GM12892 (cell line): ENCODE results near the gene KIAA1671.

ENCODE experiments used
- DNase-seq: peaks from one replicate; pipeline ENCODE4 v3.0.0; 2011; ENCODE audit not compliant: insufficient read length
- FAIRE-seq: peaks from 2 replicates; lab custom pipeline; 2011; peaks lifted over from hg19 to GRCh38; lab: Jason Lieb, UNC
- POLR2A ChIP-seq: IDR thresholded peaks from 2 replicates; pipeline ENCODE4 v1.6.1; 2011; ENCODE audit warnings: low read depth, low read length, control low read depth
- POLR2AphosphoS5 ChIP-seq: IDR thresholded peaks from 2 replicates; pipeline ENCODE4 v1.6.1; 2011; ENCODE audit warnings: low read depth, low read length, control low read depth
- TAF1 ChIP-seq: IDR thresholded peaks from 2 replicates; pipeline ENCODE4 v1.6.1; 2011; ENCODE audit warnings: low read depth, mild to moderate bottlenecking, control low read depth, low read length, borderline replicate concordance

KIAA1671 gene

DNA sequence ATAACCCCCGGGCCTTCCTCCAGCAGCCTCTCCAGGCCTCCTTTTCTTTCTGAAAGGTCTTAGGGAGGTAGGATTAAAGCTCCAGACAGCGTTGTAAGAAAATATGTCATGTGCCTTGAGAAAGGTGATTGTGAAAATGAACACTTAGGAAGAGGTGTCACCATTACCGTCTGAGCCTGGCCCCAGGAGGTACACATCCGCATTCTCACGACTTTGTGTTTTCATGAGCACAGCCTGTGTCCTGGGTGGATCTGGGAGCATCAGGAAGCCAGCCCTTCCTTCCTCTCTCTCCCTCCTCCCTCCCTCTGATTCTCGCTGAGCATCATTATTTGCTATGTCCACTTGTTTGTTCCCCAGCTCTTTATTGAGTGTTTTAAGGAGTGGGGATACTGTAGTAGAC, 142.1 kb downstream of the KIAA1671 start:
- DNase-seq, result no peak
- TF ChIP-seq TAF1 (no peak), POLR2AphosphoS5 (no peak), POLR2A (no peak)
- no peak for FAIRE-seq

DNA sequence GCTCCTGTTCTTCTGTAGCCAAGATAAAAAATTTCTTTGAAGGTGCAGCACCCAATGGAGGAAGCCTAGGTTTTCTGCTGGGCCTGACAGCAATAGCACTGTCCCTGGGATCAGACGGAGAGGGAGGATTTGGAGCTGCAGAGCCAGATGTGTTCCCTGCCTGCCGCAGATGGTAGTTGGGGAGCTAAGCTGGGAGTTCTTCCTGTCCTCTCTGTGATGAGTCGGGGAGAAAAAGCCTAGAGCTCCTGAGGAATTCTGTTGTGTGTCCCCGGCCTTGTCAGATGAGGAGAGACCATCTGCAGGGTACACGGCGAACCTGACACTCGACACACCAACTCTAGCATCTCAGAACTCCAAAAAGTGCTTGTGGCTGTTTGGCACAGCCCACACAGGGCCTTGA, 143.4 kb downstream of the KIAA1671 start:
- TF ChIP-seq TAF1 (no peak), POLR2A (no peak), POLR2AphosphoS5 (no peak)
- FAIRE-seq (no peak), DNase-seq (no peak)

DNA sequence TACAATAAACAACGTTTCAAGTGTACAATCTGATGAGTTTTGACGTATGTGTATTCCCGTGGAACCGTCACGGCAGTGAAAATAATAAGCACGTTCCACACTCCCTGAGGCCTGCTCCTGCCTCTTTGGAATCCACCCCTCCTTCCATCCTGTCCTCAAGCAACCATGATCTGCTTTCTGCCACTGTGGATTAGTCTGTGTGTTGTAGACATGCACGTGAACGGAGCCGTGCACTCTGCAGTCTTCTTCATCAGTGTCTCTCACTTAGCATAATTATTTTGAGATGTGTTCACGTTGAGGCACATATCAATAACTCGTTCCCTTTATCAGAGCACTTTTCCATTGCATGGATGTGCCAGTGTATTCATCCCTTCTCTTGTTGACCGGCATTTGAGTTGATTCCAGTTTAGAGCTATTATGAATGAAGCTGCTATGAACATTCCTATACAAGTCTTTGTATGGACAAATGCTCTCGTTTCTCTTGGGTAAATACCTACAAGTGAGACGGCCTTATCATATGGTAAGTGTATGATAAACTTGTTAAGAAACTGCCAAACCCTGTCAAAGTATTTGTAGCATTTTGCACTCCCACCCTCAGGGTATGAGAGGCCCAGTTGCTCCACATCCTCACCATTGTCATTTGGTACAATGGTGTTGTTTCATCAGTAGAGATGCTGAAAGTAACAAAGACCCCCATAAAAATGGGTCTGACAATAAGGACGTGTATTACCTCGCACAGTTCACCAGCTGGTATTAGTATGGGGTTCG, 144.3 kb downstream of the KIAA1671 start:
- DNase-seq (no peak), FAIRE-seq (no peak)
- TF ChIP-seq POLR2AphosphoS5, result no peak
- TF ChIP-seq POLR2A, result no peak
- no peak for TF ChIP-seq TAF1

DNA sequence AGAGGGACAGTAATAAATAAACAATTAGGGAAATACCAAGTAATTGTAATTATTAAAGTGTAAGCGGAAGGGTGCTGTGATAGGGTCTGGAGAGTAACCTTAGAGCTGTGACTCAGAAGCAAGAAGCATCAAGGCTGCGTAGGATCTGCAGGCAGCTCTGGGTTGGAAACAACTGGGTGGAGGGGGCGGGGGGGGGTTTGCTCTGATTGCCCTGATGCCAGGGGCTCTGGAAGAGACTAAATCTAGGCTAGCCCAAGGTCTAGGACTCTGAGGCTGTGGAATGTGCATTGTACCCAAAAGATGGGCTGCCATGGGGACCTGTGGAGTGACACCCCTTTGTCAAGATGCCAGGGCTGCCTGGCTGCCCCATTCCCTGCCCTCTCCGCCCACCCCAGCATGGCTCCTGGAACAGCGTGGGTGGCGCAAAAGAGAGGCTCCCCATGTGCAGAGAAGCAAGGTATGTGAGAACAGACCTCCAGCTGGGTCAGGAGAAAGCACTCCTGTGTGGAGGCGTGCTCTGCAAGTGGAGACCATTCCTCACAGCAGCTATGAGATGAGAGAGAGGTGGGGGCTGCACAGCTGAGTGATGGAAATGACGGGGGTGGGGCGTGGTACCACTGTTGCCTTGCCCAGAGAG, 146.0 kb downstream of the KIAA1671 start:
- FAIRE-seq, result no peak
- TF ChIP-seq POLR2A (no peak), TAF1 (no peak)
- no peak for DNase-seq

DNA sequence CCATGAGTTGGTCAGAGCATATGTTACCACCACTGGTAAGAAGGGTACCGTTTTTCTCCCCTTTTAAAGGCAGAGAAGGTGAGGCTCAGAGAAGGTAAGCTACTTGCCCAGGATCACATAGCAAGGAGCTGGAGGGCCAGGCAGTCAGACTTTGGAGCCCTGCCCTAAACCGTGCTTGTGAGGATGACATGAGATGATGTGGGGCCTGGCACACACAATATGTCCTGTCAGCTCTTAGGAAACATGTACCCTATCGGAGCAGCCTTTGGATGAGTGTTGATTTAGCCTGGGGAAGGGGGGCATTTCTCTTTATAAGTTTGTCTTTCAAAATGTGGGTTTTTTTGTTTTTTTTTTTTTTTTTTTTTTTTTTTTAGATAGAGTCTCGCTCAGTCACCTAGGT, 146.7 kb downstream of the KIAA1671 start:
- no peak for DNase-seq
- no peak for FAIRE-seq
- TF ChIP-seq TAF1 (no peak), POLR2AphosphoS5 (no peak), POLR2A (no peak)

DNA sequence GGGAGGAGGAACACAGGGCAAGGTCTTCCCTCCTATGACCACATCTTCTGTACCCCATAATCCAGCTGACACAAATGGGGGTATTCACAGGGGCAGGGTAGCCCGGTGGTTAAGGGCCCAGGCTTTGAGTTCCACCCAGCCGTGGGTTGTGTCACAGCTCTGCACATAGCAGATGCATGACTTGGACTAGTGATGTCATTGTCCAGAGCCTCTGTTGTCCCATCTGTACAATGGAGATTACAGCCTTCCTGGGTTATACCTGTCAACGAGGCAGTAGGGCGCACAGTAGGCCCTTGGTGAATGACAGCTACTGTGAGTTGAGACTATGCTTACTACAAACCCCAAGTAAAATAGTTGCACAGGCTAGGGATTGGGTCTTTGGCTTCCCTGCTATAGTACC, 147.9 kb downstream of the KIAA1671 start:
- no peak for FAIRE-seq
- DNase-seq, result no peak
- TF ChIP-seq TAF1, result no peak

DNA sequence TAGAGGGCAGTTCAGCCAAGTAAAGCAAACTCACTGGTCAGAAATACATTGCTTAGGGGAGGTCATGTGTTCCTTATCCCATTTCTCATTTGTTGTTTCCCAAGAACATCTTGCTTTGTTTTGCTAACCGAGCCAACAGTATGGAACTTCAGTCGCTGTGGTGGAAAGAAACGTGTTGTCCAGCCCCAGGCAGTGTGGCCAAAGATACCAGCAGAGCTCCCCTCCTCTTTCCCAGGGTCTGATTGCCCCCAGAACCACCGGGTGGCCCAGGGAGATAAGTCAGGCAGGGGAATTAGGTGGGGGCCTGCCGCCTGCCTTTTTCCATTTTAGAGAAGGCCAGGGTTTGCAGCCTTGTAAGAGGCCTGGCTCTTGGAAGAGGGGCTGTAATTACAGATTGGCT, 148.4 kb downstream of the KIAA1671 start:
- no peak for FAIRE-seq
- TF ChIP-seq TAF1 (no peak), POLR2A (no peak), POLR2AphosphoS5 (no peak)
- DNase-seq, result no peak

DNA sequence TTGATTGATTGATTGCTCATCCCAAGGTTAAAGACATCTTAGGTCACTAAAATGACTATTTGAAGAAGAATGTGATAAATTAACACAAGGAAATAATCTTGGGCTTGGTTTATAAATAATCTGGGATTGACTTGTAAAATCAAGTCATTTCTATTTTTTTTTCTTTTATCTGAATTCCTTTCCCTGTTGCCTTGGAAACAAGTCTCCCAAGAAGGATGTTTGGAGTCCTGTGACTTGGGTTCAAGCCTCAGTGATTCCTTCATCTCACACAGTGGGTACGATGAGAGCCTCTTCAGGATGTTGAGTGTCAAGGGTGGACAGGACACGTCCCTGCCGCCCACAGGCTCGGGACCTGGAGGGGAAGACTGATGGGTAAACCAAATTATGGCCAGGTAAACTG, 149.0 kb downstream of the KIAA1671 start:
- TF ChIP-seq TAF1 (no peak), POLR2A (no peak), POLR2AphosphoS5 (no peak)
- FAIRE-seq (no peak), DNase-seq (no peak)

DNA sequence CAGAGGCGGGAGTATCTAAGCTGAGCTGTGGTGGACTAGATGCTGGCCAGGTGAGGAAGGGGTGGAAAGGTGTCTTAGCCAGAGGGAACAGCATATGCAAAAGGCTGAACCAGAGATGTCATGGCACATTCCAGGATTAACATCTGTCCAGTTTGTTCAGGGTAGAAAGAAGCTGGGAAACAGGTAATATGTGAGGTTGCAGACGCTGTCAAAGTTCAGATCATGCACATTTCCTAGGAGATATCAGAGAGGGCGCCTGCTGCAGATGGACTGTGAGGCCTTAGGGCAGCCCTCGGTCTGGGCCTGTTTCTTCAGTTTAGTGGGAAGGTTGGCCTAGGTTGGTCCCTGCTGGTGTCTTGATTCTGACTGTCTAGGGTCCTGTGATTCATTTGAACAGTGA, 149.5 kb downstream of the KIAA1671 start:
- FAIRE-seq (no peak), DNase-seq (no peak)
- TF ChIP-seq POLR2AphosphoS5 (no peak), TAF1 (no peak), POLR2A (no peak)

DNA sequence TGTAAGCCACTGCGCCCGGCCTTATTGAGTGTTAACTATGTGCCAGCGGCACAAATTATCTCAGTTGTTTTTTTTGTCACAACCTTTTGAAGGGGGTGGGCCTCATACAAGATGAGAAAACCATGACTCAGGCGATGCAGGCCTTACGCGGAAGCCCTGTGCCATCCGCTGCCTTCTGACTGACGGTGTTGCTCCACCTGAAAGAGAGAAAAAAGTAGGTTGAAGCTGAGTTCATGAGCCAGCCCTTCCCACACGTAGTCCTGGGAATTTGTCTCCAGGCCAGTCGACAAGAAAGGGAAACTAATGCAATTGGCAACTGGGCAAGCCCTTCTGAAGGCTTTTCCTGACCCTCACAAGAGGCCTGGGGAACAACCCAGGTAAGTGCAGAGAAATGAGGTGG, 150.2 kb downstream of the KIAA1671 start:
- FAIRE-seq (no peak), DNase-seq (no peak)
- TF ChIP-seq POLR2A (no peak), TAF1 (no peak), POLR2AphosphoS5 (no peak)

DNA sequence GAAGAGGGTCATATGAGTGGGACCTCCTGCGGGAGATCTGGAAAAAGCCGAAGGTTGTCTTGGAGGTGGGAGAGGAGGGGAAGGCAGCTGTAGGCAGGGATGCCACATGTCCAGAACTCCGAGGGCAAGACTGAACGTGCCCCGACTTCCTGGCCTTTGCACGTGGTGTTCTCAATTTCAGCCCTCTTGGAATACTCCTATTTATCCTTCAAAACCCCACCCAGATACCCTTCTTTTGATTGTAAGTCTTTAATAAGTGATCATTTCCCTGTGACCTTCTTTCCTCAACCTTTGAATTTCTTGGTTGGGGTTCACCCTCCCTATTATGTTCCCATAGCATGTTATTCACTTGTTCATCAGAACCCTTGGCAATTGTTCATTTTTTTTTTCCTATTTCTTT, 151.9 kb downstream of the KIAA1671 start:
- FAIRE-seq, result no peak
- DNase-seq, result no peak
- TF ChIP-seq POLR2A (no peak), POLR2AphosphoS5 (no peak), TAF1 (no peak)

DNA sequence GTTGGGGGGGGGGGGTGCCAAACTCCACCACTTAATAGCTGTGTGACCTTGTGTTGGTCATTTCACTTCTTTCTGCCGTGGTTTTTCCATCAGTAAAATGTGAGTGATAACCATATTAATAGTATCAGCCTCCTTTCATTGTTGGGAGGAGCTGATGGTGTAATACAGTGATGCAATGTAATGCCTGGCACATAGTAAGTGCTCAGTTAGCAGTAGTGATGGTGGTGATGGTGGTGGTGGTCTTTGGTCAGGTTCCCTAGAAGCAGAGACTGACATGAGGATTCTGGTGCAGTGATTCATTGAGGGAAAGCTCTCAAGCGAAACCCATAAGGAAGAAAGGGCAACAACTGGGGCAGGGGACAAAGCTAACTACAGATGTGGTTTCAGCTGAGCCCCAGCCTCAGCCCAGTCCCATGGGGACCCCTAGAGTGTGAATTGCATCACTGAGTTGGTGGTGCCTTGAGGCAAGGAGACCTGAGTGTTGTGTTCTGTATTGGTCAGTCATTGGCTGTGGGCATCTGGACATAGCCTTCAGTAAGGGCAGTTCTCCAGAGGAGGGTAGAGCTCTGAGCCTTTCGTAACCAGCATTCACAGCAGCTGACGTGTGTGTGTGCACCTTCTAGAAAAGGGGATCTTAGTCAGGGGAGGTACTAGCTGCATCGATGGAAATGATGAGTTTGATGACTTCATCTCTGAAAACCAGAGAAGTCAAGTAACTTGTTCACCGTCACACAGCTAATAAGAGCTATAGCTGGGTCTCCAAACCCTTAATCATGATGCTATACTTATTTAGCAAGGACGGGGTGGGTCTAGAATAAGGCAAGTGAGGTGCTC, 153.5 kb downstream of the KIAA1671 start:
- FAIRE-seq (no peak), DNase-seq (no peak)
- TF ChIP-seq POLR2AphosphoS5 (no peak), POLR2A (no peak), TAF1 (no peak)
